D721Med (cell line): ENCODE data around the gene CLSTN2.

Experiments
- DNase-seq: peaks from one replicate; pipeline ENCODE4 v3.0.0; 2011; ENCODE audit warnings: low spot score; ENCODE audit not compliant: insufficient read length
- FAIRE-seq: peaks from 2 replicates; lab custom pipeline; 2011; peaks lifted over from hg19 to GRCh38; lab: Jason Lieb, UNC
- TF ChIP-seq, protein P1 (sequence below): IDR thresholded peaks from 2 replicates; pipeline ENCODE4 v1.5.1; 2012; ENCODE audit warnings: mild to moderate bottlenecking, control low read depth; ENCODE audit not compliant: insufficient read depth; ENCODE audit errors: missing control alignments

Gene CLSTN2

DNA sequence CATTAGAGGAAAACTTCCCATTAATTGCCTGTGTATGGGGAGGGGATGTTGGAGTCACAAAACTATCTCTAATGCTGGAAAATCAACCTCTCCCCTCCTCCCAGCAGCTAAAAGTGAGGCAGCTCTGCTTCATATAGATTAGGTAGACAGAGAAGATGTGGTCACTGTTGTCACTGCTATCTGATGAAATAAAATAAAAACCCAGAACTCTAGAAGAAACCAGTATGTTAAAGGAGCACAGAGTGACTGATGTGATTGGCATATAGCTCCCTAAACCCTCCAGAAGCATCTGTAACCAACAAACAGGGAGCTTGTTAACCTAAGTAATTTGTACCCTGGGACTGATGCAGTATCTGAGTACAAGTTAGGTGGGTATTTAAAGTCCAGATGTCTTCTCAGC is 531.0 kb downstream of the CLSTN2 start:
- FAIRE-seq (no peak), DNase-seq (no peak)
- TF ChIP-seq, protein P1, sequence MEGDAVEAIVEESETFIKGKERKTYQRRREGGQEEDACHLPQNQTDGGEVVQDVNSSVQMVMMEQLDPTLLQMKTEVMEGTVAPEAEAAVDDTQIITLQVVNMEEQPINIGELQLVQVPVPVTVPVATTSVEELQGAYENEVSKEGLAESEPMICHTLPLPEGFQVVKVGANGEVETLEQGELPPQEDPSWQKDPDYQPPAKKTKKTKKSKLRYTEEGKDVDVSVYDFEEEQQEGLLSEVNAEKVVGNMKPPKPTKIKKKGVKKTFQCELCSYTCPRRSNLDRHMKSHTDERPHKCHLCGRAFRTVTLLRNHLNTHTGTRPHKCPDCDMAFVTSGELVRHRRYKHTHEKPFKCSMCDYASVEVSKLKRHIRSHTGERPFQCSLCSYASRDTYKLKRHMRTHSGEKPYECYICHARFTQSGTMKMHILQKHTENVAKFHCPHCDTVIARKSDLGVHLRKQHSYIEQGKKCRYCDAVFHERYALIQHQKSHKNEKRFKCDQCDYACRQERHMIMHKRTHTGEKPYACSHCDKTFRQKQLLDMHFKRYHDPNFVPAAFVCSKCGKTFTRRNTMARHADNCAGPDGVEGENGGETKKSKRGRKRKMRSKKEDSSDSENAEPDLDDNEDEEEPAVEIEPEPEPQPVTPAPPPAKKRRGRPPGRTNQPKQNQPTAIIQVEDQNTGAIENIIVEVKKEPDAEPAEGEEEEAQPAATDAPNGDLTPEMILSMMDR, result no peak

DNA sequence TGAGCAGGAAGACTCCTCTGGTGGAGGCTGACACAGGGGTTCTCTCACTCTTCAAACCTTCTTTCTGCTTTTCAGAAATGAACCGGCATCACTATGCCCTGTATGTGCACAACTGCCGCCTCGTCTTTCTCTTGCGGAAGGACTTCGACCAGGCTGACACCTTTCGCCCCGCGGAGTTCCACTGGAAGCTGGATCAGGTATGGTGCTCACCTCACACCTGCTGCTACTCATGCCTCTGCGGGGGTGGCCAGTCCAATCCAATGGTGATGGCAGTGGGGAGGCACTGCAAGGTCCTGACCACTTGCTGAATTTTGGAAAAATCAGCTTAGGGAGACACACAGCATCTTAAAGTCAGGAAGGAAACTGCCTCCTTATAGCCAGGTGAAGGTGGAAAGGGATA is 531.5 kb downstream of the CLSTN2 start:
- TF ChIP-seq, protein P1, result no peak
- DNase-seq (no peak), FAIRE-seq (no peak)

DNA sequence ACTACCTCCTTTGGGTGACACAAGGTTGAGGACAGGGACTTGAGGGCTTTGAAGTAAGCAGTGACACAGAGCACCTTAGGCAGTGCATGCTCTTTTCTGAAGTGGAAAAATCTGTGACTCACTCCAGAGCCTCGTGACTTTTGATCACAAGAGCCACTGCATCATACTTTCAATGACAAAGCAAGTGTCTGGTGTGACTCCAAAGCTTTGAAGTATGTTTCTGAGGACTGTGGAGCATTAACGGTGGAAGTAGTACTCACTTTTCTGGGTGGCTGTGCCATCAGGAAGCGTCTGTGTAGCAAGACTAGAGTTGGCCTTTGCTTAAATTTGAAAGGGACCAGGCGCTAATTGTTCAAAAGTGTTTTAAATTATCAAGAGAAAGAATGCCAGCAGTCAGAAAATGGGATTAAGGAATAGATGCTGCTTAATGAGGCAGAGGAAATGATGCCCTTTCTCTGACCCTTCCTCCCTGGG is 532.2 kb downstream of the CLSTN2 start:
- TF ChIP-seq, protein P1, result no peak
- DNase-seq (no peak), FAIRE-seq (no peak)

DNA sequence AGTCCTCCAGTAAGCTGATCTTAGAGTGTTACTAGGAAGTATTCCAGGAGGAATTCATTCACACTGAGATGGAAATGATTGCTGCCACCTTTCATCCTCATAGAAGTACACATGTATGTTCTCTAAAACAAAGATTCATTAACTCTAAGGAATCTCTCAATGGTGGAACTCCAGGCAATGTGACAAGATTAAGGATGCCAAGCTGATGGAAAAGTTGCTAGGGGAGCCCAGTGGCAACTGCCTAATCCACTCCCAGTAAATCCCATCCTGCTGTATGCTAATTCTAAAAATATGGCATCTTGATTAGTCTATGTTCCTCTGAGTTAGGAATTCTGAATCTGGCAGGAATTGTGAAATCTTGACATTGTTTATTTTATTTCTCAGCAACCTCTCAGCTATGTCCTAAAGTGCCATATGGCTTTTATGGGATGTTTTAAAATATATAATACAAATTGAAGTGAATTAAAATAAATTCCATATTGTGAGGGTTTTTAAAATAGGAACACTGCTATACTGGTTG is 532.9 kb downstream of the CLSTN2 start:
- TF ChIP-seq, protein P1, result no peak
- FAIRE-seq (no peak), DNase-seq (no peak)

DNA sequence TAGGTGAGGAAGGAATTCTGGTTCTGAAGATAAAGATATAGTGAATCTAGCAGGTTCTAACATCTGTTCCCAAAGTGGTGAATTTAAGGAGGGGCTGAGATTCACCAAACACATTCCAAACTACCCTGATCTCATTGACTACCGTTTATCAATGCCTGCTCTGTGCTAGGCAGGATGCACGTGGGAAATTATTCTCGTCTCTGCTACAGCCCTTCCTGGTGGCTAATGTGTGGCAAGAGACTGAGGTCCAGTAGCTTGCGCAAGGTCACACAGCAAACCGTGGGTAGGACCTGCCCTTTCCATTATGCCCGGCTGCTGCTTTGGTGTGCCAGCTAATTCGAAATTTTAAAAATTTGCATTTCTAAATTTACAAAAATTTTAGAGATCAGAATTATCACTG is 533.4 kb downstream of the CLSTN2 start:
- DNase-seq (no peak), FAIRE-seq (no peak)
- TF ChIP-seq, protein P1, result no peak

DNA sequence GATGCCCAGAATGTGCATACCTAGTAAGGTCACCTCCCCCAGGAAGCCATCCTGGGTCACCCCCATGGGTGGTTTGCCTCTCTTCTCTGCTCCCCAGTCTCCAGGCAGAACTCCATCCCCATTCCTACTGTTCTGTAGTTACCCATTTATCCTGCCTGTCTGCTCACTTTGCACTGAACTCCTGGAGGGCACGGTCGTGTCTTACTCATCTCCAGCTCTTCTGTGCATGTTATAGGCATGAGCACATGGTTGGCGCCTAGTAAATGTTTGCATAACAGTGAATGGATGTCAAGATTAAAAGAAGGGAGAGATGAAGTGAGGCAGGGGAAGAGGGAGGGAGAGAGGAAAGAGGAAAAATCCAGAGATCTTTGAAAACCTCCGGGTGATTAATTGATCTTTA is 534.5 kb downstream of the CLSTN2 start:
- TF ChIP-seq, protein P1, result no peak
- DNase-seq (no peak), FAIRE-seq (no peak)

DNA sequence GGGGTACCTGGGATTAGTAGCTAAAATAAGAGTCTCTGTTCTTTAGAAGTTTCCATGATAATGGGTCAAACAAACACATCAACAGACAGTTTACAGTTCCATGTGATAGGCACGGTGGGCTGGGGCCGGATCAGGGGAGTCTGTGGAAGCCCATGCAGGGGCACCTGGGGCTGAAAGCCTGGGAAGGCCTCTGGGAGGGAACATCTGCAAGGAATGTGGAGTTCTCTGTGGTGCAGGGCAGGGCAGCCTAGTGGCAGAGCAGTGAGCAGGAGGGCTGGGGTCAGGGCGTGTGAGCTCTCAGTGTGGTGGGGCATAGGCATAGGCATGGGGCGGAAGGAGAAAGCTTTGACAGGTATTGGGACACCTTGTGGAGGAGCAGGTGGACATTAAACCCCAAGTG is 535.2 kb downstream of the CLSTN2 start:
- FAIRE-seq, result no peak
- no peak for DNase-seq
- TF ChIP-seq, protein P1, result no peak
